Measurements from ENCODE around the gene CCDC92. TPM values are rescaled to one million over a fixed set of nuclear protein-coding genes. Genes with fewer than 3 reads are reported as not detected.
A peak's percentile ranks its signal among the peaks of the same experiment; 100 is the strongest.

Gene CCDC92
- total RNA-seq, 1 donor from 2014 or later: 21.5 TPM

DNA sequence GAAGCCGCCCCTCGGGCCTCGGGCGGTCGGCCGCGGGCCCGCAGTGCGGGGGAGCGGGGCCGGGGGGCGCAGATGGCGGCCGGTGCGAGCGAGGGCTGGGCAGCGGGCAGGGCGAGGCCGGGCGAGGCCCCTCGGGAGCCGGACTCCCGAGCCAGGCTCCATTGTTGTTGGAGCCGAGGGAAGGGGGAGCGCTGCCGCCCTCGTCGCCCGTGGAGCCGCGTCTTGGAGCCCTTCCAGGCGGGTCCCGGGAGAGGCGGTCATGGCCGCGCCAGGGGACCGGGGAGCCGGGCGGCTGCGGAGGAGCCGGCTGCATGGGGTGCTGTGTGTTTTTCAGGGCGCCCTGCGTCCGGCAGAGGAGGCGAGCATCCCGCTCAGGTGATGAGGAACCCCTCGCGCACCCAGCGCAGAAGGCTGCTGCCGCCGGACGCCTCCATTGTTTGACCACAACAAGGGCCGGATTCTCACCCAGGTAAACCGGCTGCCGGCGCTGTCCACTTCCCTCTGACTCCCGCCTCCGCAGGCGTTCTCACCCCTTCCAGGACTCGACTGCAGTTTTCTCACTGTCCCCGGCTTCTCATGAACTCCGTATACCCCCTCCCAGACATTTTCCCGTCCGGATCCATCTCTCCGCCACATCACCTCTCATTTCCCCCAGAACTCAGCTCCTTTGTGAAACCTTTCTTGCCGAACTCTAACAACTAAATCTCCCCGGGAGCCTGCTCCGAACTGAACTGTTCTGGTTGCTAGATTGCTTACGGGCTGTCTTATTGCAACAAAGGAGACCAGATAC, 1.1 kb upstream of the CCDC92 start:
- DNase-seq: peak; percentile 46
- intact Hi-C loops (cut with micrococcal nuclease): loop anchor here (1.0 to 10.0 kb wide), 4 partner anchors 594 to 1709 kb away; partner anchors contain the start of genes MPHOSPH9, MTRFR, NCOR2 and VPS33A
- Mint-ChIP-seq H3K27me3 (no peaks in the 10 kb centered on the region), H3K36me3 (ENCODE audit: low read depth) (peaks cover 18% of the 10 kb centered on the region), H3K27ac (peak overlapping the region; percentile 82), H3K4me3 (peak overlapping the region; percentile 92), H3K4me1 (peaks cover 15% of the 10 kb centered on the region), H3K9me3 (no peaks in the 10 kb centered on the region)
- CTCF ChIA-PET: interaction anchor here (0.9 kb wide), 1 partner anchor 10 kb away, joined by 5 read pairs; no protein-coding TSS in a partner anchor
- POLR2A ChIA-PET: interaction anchor here (0.6 kb wide), 1 partner anchor 607 kb away, joined by 3 read pairs; no protein-coding TSS in a partner anchor
- ATAC-seq (ENCODE audit: low read depth): no peak
- TF ChIP-seq, protein P1, sequence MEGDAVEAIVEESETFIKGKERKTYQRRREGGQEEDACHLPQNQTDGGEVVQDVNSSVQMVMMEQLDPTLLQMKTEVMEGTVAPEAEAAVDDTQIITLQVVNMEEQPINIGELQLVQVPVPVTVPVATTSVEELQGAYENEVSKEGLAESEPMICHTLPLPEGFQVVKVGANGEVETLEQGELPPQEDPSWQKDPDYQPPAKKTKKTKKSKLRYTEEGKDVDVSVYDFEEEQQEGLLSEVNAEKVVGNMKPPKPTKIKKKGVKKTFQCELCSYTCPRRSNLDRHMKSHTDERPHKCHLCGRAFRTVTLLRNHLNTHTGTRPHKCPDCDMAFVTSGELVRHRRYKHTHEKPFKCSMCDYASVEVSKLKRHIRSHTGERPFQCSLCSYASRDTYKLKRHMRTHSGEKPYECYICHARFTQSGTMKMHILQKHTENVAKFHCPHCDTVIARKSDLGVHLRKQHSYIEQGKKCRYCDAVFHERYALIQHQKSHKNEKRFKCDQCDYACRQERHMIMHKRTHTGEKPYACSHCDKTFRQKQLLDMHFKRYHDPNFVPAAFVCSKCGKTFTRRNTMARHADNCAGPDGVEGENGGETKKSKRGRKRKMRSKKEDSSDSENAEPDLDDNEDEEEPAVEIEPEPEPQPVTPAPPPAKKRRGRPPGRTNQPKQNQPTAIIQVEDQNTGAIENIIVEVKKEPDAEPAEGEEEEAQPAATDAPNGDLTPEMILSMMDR (IDR thresholded peaks at IDR 0.05): no peak

DNA sequence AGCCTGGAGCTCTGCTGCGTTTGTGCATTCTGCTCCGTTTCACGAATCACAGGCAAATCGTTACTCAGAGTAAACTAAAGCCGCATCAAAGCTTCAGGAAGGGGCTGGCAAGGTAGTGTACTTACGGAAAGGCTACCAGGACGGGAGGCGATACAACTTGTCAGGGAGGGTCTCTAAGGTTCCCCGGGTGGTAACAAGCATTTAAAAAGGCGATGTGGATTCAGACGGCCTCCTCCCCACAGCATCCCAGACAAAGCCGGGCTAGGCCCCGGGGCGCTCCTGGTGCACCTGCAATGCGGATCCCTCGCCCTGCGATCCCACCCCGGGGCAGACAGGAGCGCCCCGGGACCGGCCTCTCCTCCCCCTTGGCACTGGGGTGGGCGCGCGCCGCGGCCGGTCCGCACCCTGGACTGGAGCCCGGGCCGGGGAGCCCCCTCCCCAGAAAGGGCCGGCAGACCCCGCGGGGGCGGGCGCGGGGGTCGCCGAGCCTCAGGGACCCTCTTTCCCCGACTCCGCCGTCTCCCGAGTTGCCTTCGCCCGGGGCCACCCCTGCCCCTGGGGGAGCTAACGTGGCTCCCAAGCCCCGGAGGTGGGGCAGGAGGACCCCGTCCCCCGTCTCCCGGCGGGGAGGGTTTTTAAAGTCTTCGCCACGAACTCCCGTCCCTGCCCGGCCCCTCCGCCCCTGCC, 718 bp downstream of the CCDC92 start:
- no peak for ATAC-seq (ENCODE audit: low read depth)
- H3K27ac Mint-ChIP-seq: peak overlapping the region; percentile 88
- TF ChIP-seq, protein P1 (IDR thresholded peaks at IDR 0.05): no peak
- H3K4me3 Mint-ChIP-seq: peak overlapping the region; percentile 91
- H3K27me3 Mint-ChIP-seq: no peaks in the 10 kb centered on the region
- CTCF ChIA-PET: interaction anchor here (1.1 kb wide), 1 partner anchor 10 kb away, joined by 4 read pairs; no protein-coding TSS in a partner anchor
- peak; percentile 49 for DNase-seq
- intact Hi-C loops (cut with micrococcal nuclease): loop anchor here (5.0 to 10.0 kb wide), 3 partner anchors 595 to 1707 kb away; partner anchors contain the start of genes MPHOSPH9, MTRFR, NCOR2 and VPS33A
- no peaks in the 10 kb centered on the region for H3K9me3 Mint-ChIP-seq
- H3K4me1 Mint-ChIP-seq: peaks cover 17% of the 10 kb centered on the region
- H3K36me3 Mint-ChIP-seq (ENCODE audit: low read depth): peaks cover 23% of the 10 kb centered on the region
- POLR2A ChIA-PET: interaction anchor here (0.6 to 1.2 kb wide), 6 partner anchors 260 to 968 kb away, joined by 3 to 8 read pairs (median 3); partner anchors contain the start of gene ATP6V0A2

DNA sequence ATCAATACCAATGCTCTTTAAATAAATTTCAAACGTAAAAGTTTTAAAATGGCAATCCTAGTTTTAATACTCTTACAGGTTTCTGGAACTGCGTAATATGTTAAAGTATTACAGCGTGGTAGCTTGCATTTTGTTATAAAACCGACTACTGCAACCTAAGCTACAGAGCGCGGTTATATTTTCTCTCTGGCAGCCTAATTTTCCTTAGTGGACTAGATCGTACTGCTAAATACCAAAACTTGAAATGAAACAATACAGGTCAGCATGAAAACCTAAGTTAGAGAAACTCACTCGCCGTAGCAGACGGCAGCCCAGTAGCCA, 1.2 kb downstream of the CCDC92 start:
- intact Hi-C loops (cut with micrococcal nuclease): loop anchor here (5.0 to 10.0 kb wide), 3 partner anchors 596 to 1707 kb away; partner anchors contain the start of genes MPHOSPH9, MTRFR, NCOR2 and VPS33A
- Mint-ChIP-seq H3K36me3 (ENCODE audit: low read depth) (peaks cover 22% of the 10 kb centered on the region), H3K27ac (peak overlapping the region; percentile 88), H3K9me3 (no peaks in the 10 kb centered on the region), H3K27me3 (no peaks in the 10 kb centered on the region), H3K4me1 (peaks cover 17% of the 10 kb centered on the region), H3K4me3 (peak overlapping the region; percentile 91)
- ATAC-seq (ENCODE audit: low read depth): no peak
- TF ChIP-seq, protein P1 (IDR thresholded peaks at IDR 0.05): no peak
- DNase-seq: no peak
- ChIA-PET CTCF (interaction anchor here (1.1 kb wide), 1 partner anchor 9 kb away, joined by 4 read pairs; no protein-coding TSS in a partner anchor), POLR2A (interaction anchor here (0.6 to 0.8 kb wide), 5 partner anchors 331 to 968 kb away, joined by 3 to 8 read pairs (median 3); no protein-coding TSS in a partner anchor)

DNA sequence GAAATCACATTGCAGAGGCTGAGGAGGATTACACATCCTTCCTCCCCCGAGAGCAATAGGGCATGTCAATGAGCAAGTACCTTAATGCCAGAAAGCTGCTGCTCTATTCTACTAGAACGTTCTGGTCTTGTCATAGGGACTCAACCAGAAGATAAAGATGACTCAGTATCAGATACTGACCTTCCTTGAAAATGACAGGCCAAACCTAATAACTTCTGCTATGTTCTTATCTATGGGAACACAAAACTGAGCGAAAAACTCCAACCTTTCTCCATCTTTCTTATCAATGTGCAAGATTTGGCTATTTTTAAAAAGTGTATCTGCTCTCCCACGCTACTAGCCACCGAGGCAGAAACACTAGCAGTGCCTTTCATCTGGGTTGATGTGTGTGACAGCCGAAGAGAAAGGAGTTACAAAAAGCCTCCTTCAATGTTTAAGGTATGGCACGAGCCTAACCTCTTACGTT, 5.5 kb downstream of the CCDC92 start:
- Mint-ChIP-seq H3K9me3 (no peaks in the 10 kb centered on the region), H3K27ac (no peak overlapping the region), H3K36me3 (ENCODE audit: low read depth) (peaks cover 7% of the 10 kb centered on the region), H3K27me3 (no peaks in the 10 kb centered on the region), H3K4me1 (peaks cover 7% of the 10 kb centered on the region), H3K4me3 (no peak overlapping the region)
- intact Hi-C loops (cut with micrococcal nuclease): no loop called here
- POLR2A ChIA-PET: no interaction called here
- TF ChIP-seq, protein P1 (IDR thresholded peaks at IDR 0.05): no peak
- ATAC-seq (ENCODE audit: low read depth) (no peak), DNase-seq (no peak)
- CTCF ChIA-PET: no interaction called here

All from activated B cell treated with CpG ODN at 0.5 μM for 24 hours (primary cell).